ENCODE data around the gene IPO11.
"Not testable (repeated sequence)": the region's sequence is repeated elsewhere in the genome, so short reads cannot be mapped to it uniquely, and the experiment has no call there.

Gene IPO11

DNA sequence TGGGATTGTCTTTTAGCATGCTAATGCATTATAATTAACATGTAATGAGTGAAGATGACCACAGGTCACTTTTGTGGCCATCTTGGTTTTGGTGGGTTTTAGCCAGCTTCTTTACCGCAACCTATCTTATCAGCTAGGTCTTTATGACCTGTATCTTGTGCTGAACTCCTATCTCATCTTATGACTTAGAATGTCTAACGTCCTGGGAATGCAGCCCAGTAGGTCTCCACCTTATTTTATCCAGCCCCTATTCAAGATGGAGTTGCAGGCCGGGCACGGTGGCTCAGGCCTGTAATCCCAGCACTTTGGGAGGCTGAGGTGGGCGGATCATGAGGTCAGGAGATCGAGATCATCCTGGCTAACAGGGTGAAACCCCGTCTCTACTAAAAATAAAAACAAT lies 211.9 kb downstream of the IPO11 start:
- not testable (repeated sequence) for H3K4me1 ChIP-seq (ENCODE audit: control insufficient read depth in 2 of 2, insufficient read depth in 2 of 2, low read length in 2 of 2); H3K36me3 ChIP-seq (ENCODE audit: control insufficient read depth in 2 of 2, insufficient read depth in 2 of 2, low read length in 2 of 2); H3K9ac ChIP-seq (ENCODE audit: low read depth in 1 of 2, low read length in 2 of 2); H3K9me3 ChIP-seq (ENCODE audit: control insufficient read depth in 2 of 2, low read length in 2 of 2); H3K27me3 ChIP-seq (ENCODE audit: control insufficient read depth in 2 of 2, insufficient read depth in 2 of 2, low read length in 2 of 2); H3K27ac ChIP-seq (ENCODE audit: low read depth in 2 of 2, low read length in 2 of 2); H3K4me3 ChIP-seq (ENCODE audit: low read length in 2 of 2)

DNA sequence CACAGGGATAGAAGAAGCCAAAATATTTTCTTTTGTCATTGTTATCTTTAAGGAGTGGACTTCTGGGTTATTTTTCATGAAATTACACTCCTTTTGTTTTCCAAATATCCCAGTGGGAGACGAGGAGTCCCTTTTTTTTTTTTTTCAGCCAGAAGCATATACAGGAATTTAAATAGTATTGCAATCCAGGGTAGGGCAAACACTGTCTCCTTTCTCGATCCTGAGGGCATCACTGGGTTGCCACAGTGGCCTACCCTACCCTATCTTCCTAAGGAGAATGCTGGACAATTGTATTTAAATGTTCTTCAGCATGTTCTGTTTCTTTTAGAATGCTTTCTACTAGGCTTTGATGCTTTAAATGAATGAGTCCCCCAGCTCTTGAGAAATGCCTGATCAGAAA lies 214.0 kb downstream of the IPO11 start:
- H3K36me3 ChIP-seq (ENCODE audit: control insufficient read depth in 2 of 2, insufficient read depth in 2 of 2, low read length in 2 of 2): peaks cover 5 to 9% of the 10 kb centered on the region in 2 donors
- no peak overlapping the region for H3K27ac ChIP-seq (ENCODE audit: low read depth in 2 of 2, low read length in 2 of 2)
- H3K4me1 ChIP-seq (ENCODE audit: control insufficient read depth in 2 of 2, insufficient read depth in 2 of 2, low read length in 2 of 2): no peaks in the 10 kb centered on the region
- no peaks in the 10 kb centered on the region for H3K9me3 ChIP-seq (ENCODE audit: control insufficient read depth in 2 of 2, low read length in 2 of 2)
- H3K27me3 ChIP-seq (ENCODE audit: control insufficient read depth in 2 of 2, insufficient read depth in 2 of 2, low read length in 2 of 2): no peaks in the 10 kb centered on the region
- no peak overlapping the region for H3K4me3 ChIP-seq (ENCODE audit: low read length in 2 of 2)
- H3K9ac ChIP-seq (ENCODE audit: low read depth in 1 of 2, low read length in 2 of 2): no peak overlapping the region

DNA sequence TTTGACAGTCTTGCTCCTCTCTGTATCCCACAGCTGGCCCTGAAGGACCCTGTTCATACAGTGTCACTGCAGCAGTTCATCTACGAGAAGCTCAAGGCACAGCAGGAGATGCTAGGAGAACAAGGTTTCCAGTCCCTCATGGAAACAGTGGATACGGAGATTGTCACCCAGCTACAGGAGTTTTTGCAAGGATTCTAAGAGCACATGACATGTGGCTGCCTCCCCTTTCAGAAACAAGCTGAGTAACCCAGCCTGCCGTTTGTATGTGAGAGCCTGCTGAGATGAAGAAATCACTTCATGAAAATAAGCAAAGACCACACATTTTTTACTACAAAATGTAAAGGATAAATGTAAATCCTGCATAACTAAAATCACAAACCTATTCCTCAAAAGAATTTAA lies 214.6 kb downstream of the IPO11 start:
- no peak overlapping the region for H3K4me3 ChIP-seq (ENCODE audit: low read length in 2 of 2)
- no peaks in the 10 kb centered on the region for H3K27me3 ChIP-seq (ENCODE audit: control insufficient read depth in 2 of 2, insufficient read depth in 2 of 2, low read length in 2 of 2)
- peaks cover 5 to 9% of the 10 kb centered on the region in 2 donors for H3K36me3 ChIP-seq (ENCODE audit: control insufficient read depth in 2 of 2, insufficient read depth in 2 of 2, low read length in 2 of 2)
- no peaks in the 10 kb centered on the region for H3K4me1 ChIP-seq (ENCODE audit: control insufficient read depth in 2 of 2, insufficient read depth in 2 of 2, low read length in 2 of 2)
- H3K27ac ChIP-seq (ENCODE audit: low read depth in 2 of 2, low read length in 2 of 2): no peak overlapping the region
- no peaks in the 10 kb centered on the region for H3K9me3 ChIP-seq (ENCODE audit: control insufficient read depth in 2 of 2, low read length in 2 of 2)
- H3K9ac ChIP-seq (ENCODE audit: low read depth in 1 of 2, low read length in 2 of 2): no peak overlapping the region

DNA sequence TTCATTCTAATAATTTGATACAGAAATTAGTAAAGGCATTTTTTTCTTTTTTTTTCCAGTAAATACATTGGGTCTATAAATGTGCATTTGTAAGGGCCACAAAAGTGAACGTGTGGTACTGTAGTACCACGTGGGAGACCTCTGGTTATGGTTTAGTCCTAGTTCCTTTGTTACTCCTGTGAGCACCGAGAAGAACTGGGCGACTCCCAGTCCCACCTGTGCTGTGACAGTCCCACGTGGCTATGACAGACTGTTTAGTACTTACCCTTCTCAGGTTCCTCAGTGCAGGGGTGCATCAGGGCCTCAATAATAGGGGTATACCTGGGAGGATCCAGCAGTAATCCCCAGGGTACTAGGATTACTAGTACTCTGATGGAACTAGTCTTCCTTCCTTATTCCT lies 215.3 kb downstream of the IPO11 start:
- H3K36me3 ChIP-seq (ENCODE audit: control insufficient read depth in 2 of 2, insufficient read depth in 2 of 2, low read length in 2 of 2): peaks cover 5 to 9% of the 10 kb centered on the region in 2 donors
- no peak overlapping the region for H3K9ac ChIP-seq (ENCODE audit: low read depth in 1 of 2, low read length in 2 of 2)
- no peaks in the 10 kb centered on the region for H3K9me3 ChIP-seq (ENCODE audit: control insufficient read depth in 2 of 2, low read length in 2 of 2)
- H3K27ac ChIP-seq (ENCODE audit: low read depth in 2 of 2, low read length in 2 of 2): no peak overlapping the region
- H3K4me1 ChIP-seq (ENCODE audit: control insufficient read depth in 2 of 2, insufficient read depth in 2 of 2, low read length in 2 of 2): no peaks in the 10 kb centered on the region
- no peak overlapping the region for H3K4me3 ChIP-seq (ENCODE audit: low read length in 2 of 2)
- no peaks in the 10 kb centered on the region for H3K27me3 ChIP-seq (ENCODE audit: control insufficient read depth in 2 of 2, insufficient read depth in 2 of 2, low read length in 2 of 2)

DNA sequence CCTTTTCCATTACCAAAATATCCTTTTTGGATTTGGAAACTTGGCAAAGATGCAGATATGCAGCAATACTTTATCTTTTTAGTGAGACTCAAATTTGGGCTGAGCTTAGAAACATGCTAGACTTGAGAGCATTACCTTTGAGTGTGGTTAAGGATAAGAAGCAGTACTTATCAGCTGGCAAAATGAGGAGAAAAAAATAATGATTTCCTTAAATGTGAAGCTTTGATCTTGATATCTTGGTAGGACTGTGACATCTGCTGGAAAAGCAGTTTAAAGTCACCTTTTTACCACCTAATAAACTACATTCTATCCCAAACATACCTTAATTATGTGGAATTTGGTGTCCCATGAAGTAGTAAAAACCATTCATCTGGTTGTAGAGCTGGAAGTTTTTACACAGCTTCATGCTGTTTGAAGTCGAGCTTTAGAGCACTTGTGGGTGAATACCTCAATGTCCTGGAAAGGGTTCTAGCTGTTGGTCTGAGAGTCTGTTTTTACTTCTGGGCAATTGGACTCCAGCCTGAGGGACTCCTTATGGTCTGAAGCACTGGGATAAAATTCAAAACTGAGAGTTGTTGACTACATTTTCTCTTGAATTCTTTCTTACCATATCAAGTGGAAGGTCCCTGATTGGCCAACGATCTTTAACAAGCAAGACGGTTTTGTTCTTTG lies 219.5 kb downstream of the IPO11 start:
- Histone ChIP-seq H3K36me3 (ENCODE audit: control insufficient read depth in 2 of 2, insufficient read depth in 2 of 2, low read length in 2 of 2) (peaks cover 2 to 7% of the 10 kb centered on the region in 2 donors), H3K27ac (ENCODE audit: low read depth in 2 of 2, low read length in 2 of 2) (no peak overlapping the region), H3K27me3 (ENCODE audit: control insufficient read depth in 2 of 2, insufficient read depth in 2 of 2, low read length in 2 of 2) (no peaks in the 10 kb centered on the region), H3K9me3 (ENCODE audit: control insufficient read depth in 2 of 2, low read length in 2 of 2) (no peaks in the 10 kb centered on the region), H3K4me3 (ENCODE audit: low read length in 2 of 2) (no peak overlapping the region), H3K9ac (ENCODE audit: low read depth in 1 of 2, low read length in 2 of 2) (no peak overlapping the region), H3K4me1 (ENCODE audit: control insufficient read depth in 2 of 2, insufficient read depth in 2 of 2, low read length in 2 of 2) (no peaks in the 10 kb centered on the region)

DNA sequence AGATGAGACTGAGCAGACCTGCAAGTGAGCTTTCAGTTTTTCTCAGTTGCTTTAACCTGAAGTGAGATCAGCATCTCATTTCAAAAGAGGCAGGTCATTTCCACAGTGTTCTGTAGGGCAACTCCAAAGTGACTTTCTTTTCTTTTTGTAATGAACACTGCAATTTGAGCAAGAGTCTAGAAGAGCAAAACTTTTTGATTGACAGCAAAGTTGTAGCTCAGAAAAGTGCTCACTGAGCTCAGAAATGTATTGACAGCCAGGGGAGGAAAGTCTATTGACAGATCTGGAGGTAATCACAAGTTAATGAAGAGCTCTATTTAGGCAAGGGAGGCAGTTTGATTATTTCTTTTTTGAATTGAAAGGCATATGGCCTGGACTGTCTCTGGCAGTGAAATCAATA lies 220.7 kb downstream of the IPO11 start:
- Histone ChIP-seq H3K9me3 (ENCODE audit: control insufficient read depth in 2 of 2, low read length in 2 of 2) (no peaks in the 10 kb centered on the region), H3K27me3 (ENCODE audit: control insufficient read depth in 2 of 2, insufficient read depth in 2 of 2, low read length in 2 of 2) (no peaks in the 10 kb centered on the region), H3K27ac (ENCODE audit: low read depth in 2 of 2, low read length in 2 of 2) (no peak overlapping the region), H3K36me3 (ENCODE audit: control insufficient read depth in 2 of 2, insufficient read depth in 2 of 2, low read length in 2 of 2) (peaks cover 0 to 4% of the 10 kb centered on the region in 2 donors), H3K4me1 (ENCODE audit: control insufficient read depth in 2 of 2, insufficient read depth in 2 of 2, low read length in 2 of 2) (no peaks in the 10 kb centered on the region), H3K4me3 (ENCODE audit: low read length in 2 of 2) (no peak overlapping the region), H3K9ac (ENCODE audit: low read depth in 1 of 2, low read length in 2 of 2) (no peak overlapping the region)

DNA sequence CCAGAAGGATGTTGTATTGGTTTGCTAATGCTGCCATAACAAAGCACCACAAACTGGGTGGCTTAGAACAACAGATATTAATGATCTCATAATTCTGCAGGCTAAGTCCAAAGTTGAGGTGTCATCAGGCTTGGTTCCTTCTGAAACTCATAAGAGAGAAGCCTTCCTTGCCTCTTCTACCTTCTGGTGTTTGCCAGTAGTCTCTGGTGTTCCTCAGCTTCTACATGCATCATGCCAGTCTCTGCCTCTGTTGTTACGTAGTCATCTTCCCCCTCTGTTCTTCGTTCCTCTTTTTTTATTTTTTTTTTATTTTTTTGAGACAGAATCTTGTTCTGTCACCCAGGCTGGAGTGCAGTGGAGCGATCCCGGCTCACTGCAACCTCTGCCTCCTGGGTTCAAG lies 227.9 kb downstream of the IPO11 start:
- Histone ChIP-seq H3K4me1 (ENCODE audit: control insufficient read depth in 2 of 2, insufficient read depth in 2 of 2, low read length in 2 of 2) (no peaks in the 10 kb centered on the region), H3K9me3 (ENCODE audit: control insufficient read depth in 2 of 2, low read length in 2 of 2) (no peaks in the 10 kb centered on the region), H3K4me3 (ENCODE audit: low read length in 2 of 2) (no peak overlapping the region), H3K36me3 (ENCODE audit: control insufficient read depth in 2 of 2, insufficient read depth in 2 of 2, low read length in 2 of 2) (no peaks in the 10 kb centered on the region), H3K27me3 (ENCODE audit: control insufficient read depth in 2 of 2, insufficient read depth in 2 of 2, low read length in 2 of 2) (no peaks in the 10 kb centered on the region), H3K9ac (ENCODE audit: low read depth in 1 of 2, low read length in 2 of 2) (no peak overlapping the region), H3K27ac (ENCODE audit: low read depth in 2 of 2, low read length in 2 of 2) (no peak overlapping the region)

DNA sequence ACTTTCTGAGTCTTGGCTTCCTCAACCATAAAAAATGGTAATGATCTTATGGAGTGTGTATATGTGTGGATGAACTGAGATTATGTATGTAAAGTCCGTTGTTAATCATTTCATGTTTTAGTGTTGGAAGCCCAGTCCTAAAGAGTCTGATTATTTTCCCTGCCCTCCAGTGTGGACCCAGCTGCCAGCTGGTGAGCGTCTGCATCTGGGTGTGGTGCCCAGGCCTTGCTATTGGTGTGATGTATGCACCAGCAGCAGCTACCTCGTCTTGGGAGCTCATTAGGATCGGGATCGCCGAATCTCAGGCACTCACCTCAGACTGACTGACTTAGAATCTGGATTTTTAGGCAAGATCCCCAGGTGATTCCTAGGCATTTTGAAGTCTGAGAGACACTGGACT lies 229.9 kb downstream of the IPO11 start:
- Histone ChIP-seq H3K9ac (ENCODE audit: low read depth in 1 of 2, low read length in 2 of 2) (no peak overlapping the region), H3K9me3 (ENCODE audit: control insufficient read depth in 2 of 2, low read length in 2 of 2) (no peaks in the 10 kb centered on the region), H3K4me3 (ENCODE audit: low read length in 2 of 2) (no peak overlapping the region), H3K4me1 (ENCODE audit: control insufficient read depth in 2 of 2, insufficient read depth in 2 of 2, low read length in 2 of 2) (no peaks in the 10 kb centered on the region), H3K36me3 (ENCODE audit: control insufficient read depth in 2 of 2, insufficient read depth in 2 of 2, low read length in 2 of 2) (no peaks in the 10 kb centered on the region), H3K27me3 (ENCODE audit: control insufficient read depth in 2 of 2, insufficient read depth in 2 of 2, low read length in 2 of 2) (no peaks in the 10 kb centered on the region), H3K27ac (ENCODE audit: low read depth in 2 of 2, low read length in 2 of 2) (no peak overlapping the region)

DNA sequence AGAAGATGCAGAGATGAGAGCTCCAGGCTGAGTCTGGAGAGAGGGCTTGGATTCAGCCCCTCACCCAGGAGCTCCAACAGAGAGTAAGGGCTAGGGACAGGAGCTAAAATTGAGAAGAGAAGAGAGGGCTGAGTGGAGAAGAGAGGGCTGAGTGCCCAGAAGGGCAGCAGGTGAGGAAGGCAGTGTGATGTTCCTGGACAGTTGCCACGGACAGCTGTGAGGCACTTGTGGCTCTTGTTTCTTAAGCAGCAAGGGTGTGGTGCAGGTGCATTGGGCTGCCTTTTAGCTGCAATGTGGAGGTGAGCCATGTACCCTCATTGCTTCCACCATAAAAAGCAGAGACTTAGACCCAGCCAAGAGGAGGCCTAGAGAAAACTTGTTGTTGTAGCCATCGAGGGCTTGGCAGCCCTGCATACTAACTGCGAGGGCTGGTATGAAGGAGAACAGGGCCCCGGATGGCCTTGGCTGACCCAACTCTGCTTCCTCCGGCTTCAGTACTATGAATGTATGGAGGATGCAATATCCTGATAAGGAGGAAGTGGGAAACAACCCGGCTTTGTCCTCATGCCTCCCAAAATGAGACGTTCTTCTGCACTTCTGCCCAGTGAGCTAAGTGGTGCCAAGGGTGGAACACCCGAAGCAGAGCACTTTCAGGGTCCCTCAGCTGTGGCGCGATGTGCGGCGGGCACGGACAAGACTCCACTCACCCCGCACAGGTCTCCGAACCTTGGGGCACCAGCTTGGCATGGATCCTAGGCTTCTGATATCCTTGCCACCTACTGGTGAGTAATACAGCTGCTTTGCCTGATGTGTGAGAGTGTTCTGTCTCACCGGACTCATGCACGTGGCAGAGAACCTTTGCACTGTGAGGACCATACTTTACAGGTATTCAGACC lies 231.2 kb downstream of the IPO11 start:
- Histone ChIP-seq H3K4me1 (ENCODE audit: control insufficient read depth in 2 of 2, insufficient read depth in 2 of 2, low read length in 2 of 2) (no peaks in the 10 kb centered on the region), H3K27me3 (ENCODE audit: control insufficient read depth in 2 of 2, insufficient read depth in 2 of 2, low read length in 2 of 2) (no peaks in the 10 kb centered on the region), H3K9ac (ENCODE audit: low read depth in 1 of 2, low read length in 2 of 2) (no peak overlapping the region), H3K4me3 (ENCODE audit: low read length in 2 of 2) (no peak overlapping the region), H3K36me3 (ENCODE audit: control insufficient read depth in 2 of 2, insufficient read depth in 2 of 2, low read length in 2 of 2) (no peaks in the 10 kb centered on the region), H3K9me3 (ENCODE audit: control insufficient read depth in 2 of 2, low read length in 2 of 2) (no peaks in the 10 kb centered on the region), H3K27ac (ENCODE audit: low read depth in 2 of 2, low read length in 2 of 2) (no peak overlapping the region)

DNA sequence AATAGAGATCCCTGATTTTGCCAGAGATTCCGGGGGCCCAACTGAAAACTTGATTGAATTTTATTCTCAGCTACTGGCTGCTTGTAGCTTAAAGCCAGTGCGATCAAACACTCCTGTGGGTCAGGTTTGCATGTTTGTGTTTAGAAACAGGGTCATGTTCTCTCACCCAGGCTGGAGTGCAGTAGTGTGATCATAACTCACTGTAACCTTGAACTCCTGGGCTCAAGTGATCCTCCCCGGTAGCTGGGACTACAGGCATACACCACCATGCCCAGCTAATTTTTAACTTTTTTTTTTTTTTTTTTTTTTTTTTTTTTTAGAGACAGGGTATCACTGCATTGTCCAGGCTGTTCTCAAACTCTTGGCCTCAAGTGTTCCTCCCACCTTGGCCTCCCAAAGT lies 232.7 kb downstream of the IPO11 start:
- no peaks in the 10 kb centered on the region for H3K4me1 ChIP-seq (ENCODE audit: control insufficient read depth in 2 of 2, insufficient read depth in 2 of 2, low read length in 2 of 2)
- no peaks in the 10 kb centered on the region for H3K36me3 ChIP-seq (ENCODE audit: control insufficient read depth in 2 of 2, insufficient read depth in 2 of 2, low read length in 2 of 2)
- H3K4me3 ChIP-seq (ENCODE audit: low read length in 2 of 2): no peak overlapping the region
- no peak overlapping the region for H3K27ac ChIP-seq (ENCODE audit: low read depth in 2 of 2, low read length in 2 of 2)
- H3K9me3 ChIP-seq (ENCODE audit: control insufficient read depth in 2 of 2, low read length in 2 of 2): no peaks in the 10 kb centered on the region
- H3K27me3 ChIP-seq (ENCODE audit: control insufficient read depth in 2 of 2, insufficient read depth in 2 of 2, low read length in 2 of 2): no peaks in the 10 kb centered on the region
- no peak overlapping the region for H3K9ac ChIP-seq (ENCODE audit: low read depth in 1 of 2, low read length in 2 of 2)
